Measurements from ENCODE around the gene ADARB2. TPM values are rescaled to one million over a fixed set of nuclear protein-coding genes. Genes with fewer than 3 reads are reported as not detected.

ADARB2 gene
- total RNA-seq, 4 donors from 2014 or later, result 8.4 to 23.2 (median 19.6) TPM

GRCh38 chr10:1582739-1583138 lies 154.6 kb downstream of the ADARB2 start:
- WGBS, 2 donors, result 72 to 83% methylated on average over 4 of the region's 4 CpGs
- Histone ChIP-seq H3K27me3 (no peaks in the 10 kb centered on the region), H3K4me1 (no peaks in the 10 kb centered on the region), H3K4me3 (no peak overlapping the region), H3K9me3 (peaks cover 0 to 5% (median 0%) of the 10 kb centered on the region in 4 donors), H3K36me3 (no peaks in the 10 kb centered on the region), H3K27ac (no peak overlapping the region)
- no peak for DNase-seq (ENCODE audit: low spot score in 2 of 2)
- TF ChIP-seq POLR2A (IDR thresholded peaks at IDR 0.05), result no peak
- no peak for TF ChIP-seq EP300 (IDR thresholded peaks at IDR 0.05)

GRCh38 chr10:1581189-1581588 lies 156.1 kb downstream of the ADARB2 start:
- WGBS, 2 donors, result 70 to 74% methylated on average over 11 of the region's 11 CpGs
- Histone ChIP-seq H3K4me1 (no peaks in the 10 kb centered on the region), H3K27me3 (no peaks in the 10 kb centered on the region), H3K36me3 (no peaks in the 10 kb centered on the region), H3K9me3 (no peaks in the 10 kb centered on the region), H3K27ac (no peak overlapping the region), H3K4me3 (no peak overlapping the region)
- no peak for TF ChIP-seq EP300 (IDR thresholded peaks at IDR 0.05)
- TF ChIP-seq POLR2A (IDR thresholded peaks at IDR 0.05), result no peak
- TF ChIP-seq CTCF (IDR thresholded peaks at IDR 0.05), result no peak
- DNase-seq (ENCODE audit: low spot score in 2 of 2), result no peak

- Histone ChIP-seq H3K4me1 (no peaks in the 10 kb centered on the region), H3K27ac (no peak overlapping the region), H3K4me3 (no peak overlapping the region), H3K27me3 (no peaks in the 10 kb centered on the region), H3K9me3 (no peaks in the 10 kb centered on the region), H3K36me3 (no peaks in the 10 kb centered on the region)
- TF ChIP-seq CTCF (IDR thresholded peaks at IDR 0.05) (no peak), POLR2A (IDR thresholded peaks at IDR 0.05) (no peak), EP300 (IDR thresholded peaks at IDR 0.05) (no peak)
- whole genome bisulfite sequencing, 2 donors, result 66 to 68% methylated on average over 9 of the region's 9 CpGs
- no peak for DNase-seq (ENCODE audit: low spot score in 2 of 2)
Observed at GRCh38 chr10:1579671-1580070, 157.7 kb downstream of the ADARB2 start.

- no peaks in the 10 kb centered on the region for H3K27me3 ChIP-seq
- no peak overlapping the region for H3K27ac ChIP-seq
- 65 to 71% methylated on average over 7 of the region's 7 CpGs for WGBS, 2 donors
- DNase-seq (ENCODE audit: low spot score in 2 of 2), result no peak
- no peaks in the 10 kb centered on the region for H3K36me3 ChIP-seq
- H3K9me3 ChIP-seq, result no peaks in the 10 kb centered on the region
- no peak overlapping the region for H3K4me3 ChIP-seq
- no peaks in the 10 kb centered on the region for H3K4me1 ChIP-seq
- TF ChIP-seq EP300 (IDR thresholded peaks at IDR 0.05) (no peak), POLR2A (IDR thresholded peaks at IDR 0.05) (no peak), CTCF (IDR thresholded peaks at IDR 0.05) (no peak)
Observed at GRCh38 chr10:1579141-1579491, 158.2 kb downstream of the ADARB2 start.

GRCh38 chr10:1578392-1579140 lies 158.8 kb downstream of the ADARB2 start:
- H3K9me3 ChIP-seq, result no peaks in the 10 kb centered on the region
- no peaks in the 10 kb centered on the region for H3K4me1 ChIP-seq
- DNase-seq (ENCODE audit: low spot score in 2 of 2), result no peak
- H3K4me3 ChIP-seq, result no peak overlapping the region
- no peak for TF ChIP-seq EP300 (IDR thresholded peaks at IDR 0.05)
- no peak for TF ChIP-seq POLR2A (IDR thresholded peaks at IDR 0.05)
- TF ChIP-seq CTCF (IDR thresholded peaks at IDR 0.05), result no peak
- no peaks in the 10 kb centered on the region for H3K36me3 ChIP-seq
- no peaks in the 10 kb centered on the region for H3K27me3 ChIP-seq
- WGBS, 2 donors, result 81 to 82% methylated on average over 18 of the region's 19 CpGs
- no peak overlapping the region for H3K27ac ChIP-seq
